Retinal pigment epithelial cell (primary cell): ENCODE data around the gene CPZ.
A peak's percentile ranks its signal among the peaks of the same experiment; 100 is the strongest.

Experiments
- DNase-seq: peaks from one replicate; pipeline ENCODE4 v3.0.0-alpha.2; 2010; ENCODE audit warnings: low read depth
- H3K4me3 ChIP-seq: 2 replicates; pipeline ENCODE4 v1.5.1; 2011; ENCODE audit warnings: mild to moderate bottlenecking, low read length, control low read depth, moderate library complexity
- TF ChIP-seq, protein P1 (sequence below): conservative IDR thresholded peaks from 2 replicates; pipeline ENCODE4 v1.5.1; 2011; ENCODE audit warnings: low read depth, low read length, control low read depth, inconsistent platforms

The CPZ gene

DNA sequence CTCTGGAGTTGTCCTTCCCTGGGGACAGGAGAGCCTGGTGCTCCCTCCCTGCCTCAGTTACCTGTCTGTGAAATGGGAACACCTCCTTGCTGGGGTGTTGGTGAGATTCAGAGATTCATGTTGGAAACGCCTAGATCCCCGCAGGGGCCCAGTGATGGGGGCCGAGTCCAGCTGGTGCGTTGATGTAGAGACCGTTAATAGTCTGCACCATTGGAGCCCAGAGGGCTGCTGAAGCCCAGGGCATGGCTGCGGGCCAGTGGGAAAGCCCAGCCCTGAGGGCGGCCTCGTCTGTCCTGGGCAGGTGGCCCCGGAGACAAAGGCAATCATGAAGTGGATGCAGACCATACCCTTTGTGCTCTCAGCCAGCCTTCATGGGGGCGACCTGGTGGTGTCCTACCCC is 14.4 kb downstream of the CPZ start:
- DNase-seq, result no peak
- H3K4me3 ChIP-seq, result no peak overlapping the region
- TF ChIP-seq, protein P1, sequence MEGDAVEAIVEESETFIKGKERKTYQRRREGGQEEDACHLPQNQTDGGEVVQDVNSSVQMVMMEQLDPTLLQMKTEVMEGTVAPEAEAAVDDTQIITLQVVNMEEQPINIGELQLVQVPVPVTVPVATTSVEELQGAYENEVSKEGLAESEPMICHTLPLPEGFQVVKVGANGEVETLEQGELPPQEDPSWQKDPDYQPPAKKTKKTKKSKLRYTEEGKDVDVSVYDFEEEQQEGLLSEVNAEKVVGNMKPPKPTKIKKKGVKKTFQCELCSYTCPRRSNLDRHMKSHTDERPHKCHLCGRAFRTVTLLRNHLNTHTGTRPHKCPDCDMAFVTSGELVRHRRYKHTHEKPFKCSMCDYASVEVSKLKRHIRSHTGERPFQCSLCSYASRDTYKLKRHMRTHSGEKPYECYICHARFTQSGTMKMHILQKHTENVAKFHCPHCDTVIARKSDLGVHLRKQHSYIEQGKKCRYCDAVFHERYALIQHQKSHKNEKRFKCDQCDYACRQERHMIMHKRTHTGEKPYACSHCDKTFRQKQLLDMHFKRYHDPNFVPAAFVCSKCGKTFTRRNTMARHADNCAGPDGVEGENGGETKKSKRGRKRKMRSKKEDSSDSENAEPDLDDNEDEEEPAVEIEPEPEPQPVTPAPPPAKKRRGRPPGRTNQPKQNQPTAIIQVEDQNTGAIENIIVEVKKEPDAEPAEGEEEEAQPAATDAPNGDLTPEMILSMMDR, result no peak

DNA sequence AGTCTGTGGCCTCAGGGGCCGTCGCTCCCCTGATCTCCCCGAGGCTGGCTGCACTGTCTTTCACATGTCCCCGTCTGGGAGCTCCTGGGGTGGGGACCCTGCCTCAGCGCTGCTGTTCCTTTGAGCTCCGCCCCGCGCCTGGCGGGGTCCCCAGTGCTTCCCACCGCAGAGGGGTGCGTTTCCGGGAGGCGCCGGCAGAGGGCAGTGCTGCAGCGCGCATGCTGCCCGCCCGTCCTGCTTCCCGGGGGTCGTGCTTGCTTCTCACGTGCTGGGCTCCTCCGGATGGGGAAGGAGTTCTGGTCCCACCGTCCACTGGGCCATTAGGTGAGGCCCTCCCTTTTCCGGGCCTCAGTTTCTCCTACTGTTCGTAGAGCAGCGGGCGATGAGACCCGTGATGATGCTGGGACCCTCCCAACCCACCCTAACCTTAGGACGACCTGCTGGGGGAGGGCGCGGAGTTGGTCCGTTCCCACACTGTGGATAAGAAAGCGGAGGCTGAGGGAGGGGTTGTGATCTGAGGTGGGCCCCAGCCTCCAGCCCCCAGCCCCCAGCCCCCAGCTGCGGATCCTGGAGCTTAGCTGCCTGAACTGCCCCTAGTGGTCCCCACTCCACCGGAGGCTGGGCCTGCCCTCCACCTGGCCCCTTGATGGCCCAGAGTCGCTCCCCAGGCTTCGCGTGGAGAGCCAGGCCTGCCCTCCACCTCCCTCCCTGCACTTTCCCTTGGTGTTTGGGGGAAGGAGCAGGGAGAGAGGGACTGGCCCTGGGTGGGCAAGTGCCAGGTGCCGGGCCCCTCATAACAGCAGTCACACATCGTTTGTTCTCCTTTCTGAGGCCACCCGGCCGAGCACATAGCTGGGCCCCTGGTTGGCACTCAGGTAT is 15.3 kb downstream of the CPZ start:
- DNase-seq, result no peak

DNA sequence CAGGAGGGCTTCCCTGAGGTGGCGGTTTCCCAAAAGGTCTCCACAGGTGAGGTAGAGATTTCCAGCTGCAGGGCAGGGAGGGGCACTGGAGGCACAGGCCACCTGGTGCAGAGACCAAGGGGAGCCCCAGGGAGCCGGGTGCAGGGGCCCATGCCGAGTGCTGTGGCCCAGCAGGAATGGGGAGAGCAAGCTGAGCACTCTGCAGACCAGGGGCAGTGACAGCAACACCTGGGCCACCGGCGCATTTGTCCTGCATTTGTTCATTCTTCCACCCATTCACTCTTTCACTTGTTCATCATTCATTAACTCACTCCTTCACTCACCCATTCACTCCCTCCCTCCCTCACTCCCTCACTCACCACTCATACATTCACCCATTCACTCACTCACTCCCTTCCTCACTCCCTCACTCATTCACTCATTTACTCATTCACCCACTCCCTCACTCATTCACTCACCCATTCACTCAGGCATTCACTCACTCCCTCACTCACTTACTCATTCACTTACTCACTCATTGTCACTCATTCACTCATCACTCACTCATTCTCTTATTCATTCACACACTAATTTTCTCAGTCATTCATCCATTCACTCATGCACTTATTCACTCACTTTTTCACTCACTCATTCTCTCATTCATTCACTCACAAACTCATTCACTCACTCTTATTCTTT is 16.3 kb downstream of the CPZ start:
- TF ChIP-seq, protein P1, result no peak
- DNase-seq, result no peak

More for the DNA sequence above, 15.3 kb downstream of the CPZ start:
- H3K4me3 ChIP-seq, result no peak overlapping the region
- TF ChIP-seq, protein P1, result peak; percentile 91

DNA sequence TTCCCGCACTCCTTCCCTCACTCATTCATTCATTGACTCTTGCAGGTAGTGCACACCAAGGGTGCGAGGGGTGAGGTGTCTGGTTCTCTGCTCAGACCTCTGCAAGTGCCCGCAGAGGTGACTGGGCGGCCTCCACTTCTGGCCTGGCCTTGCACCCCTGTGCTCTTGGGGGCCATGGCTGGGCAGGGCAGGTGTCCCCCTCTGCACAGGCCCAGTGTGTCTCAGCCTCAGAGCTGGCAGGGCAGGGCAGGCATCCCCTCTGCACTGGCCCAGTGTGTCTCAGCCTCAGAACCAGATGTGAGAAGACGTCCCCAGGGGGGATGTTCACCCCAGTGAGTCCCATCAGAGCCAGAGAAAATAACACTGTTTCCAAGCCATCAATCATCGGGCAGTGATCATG is 16.8 kb downstream of the CPZ start:
- H3K4me3 ChIP-seq, result no peak overlapping the region
- no peak for DNase-seq
- TF ChIP-seq, protein P1, result no peak

More for the DNA sequence above, 16.3 kb downstream of the CPZ start:
- H3K4me3 ChIP-seq, result no peak overlapping the region

DNA sequence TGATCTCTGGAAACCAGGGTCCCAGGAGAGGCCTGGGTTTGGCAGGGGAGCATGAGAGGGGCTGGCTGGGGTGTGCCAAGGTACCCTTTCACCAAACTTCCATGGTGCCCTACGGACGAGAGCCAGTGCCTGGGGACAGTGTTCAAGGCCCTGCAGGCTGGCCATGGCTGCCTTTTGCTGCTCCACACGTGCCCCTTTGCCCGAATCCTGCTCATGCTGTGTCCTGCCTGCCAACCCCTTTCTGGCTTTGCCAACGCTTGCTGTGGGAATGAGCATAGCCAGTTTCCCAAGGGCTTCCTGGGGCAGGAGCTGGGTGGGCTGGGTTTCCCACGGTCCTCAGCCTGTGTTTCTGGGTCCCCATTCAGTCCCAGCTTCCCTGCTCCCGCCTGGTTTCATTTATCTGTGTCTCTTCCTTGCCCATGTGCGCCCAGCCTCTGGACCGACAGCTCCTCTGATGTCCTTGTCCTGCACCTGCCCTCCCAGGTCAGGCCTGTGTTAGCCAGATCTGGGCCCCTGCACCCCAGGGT is 17.3 kb downstream of the CPZ start:
- H3K4me3 ChIP-seq, result no peak overlapping the region
- DNase-seq, result no peak
- TF ChIP-seq, protein P1, result no peak

DNA sequence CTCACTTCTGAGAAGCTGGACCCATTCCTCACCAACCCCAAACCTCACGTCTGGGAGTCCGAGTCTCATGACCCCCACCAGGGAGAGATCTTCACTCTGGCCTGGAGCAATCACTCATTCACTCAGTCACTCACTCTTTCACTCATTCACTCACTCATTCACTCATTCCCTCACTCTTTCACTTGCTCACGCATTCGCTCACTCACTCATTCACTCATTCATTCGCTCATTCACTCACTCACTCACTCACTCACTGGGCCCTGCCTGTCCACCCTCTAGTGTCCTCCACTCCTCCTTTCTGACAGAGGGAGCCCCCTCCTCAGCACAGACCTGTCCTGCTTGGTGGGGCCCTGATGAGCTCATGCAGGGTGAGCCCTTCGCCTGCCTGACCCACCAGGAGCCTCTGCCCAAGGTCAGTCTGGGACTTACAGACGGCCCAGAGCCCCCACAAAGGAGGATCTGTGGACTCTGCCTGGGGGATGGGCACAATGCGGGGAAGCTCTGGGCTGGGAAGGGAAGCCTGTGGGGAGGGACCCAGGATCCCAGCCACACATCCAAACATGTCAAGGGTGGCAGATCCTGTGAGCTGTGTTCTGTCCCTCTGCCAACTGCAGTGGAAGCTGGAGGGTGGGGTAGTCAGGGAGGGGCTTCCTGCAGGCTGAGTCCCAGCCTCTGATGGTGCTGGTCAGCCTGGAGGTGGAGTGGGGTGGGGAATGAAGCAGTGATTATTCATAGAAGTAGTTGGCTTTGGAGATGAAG is 18.5 kb downstream of the CPZ start:
- DNase-seq, result no peak
- no peak overlapping the region for H3K4me3 ChIP-seq
- TF ChIP-seq, protein P1, result no peak
